NCI-H460 (cell line): ENCODE results near the gene SLC35D2. TPM values are rescaled to one million over a fixed set of nuclear protein-coding genes. Genes with fewer than 3 reads are reported as not detected.

ENCODE experiments used
- DNase-seq: peaks from one replicate; pipeline ENCODE4 v3.0.0-alpha.2; 2016; ENCODE audit warnings: low read depth; ENCODE audit errors: extremely low read depth
- total RNA-seq: library from RNA; depleted of rRNA; stranded (reverse); fragments of >200 nt; shearing (Covaris generic); gene quantifications from 2 replicates; pipeline ENCODE4 v1.2.3, GENCODE V29; 2014; rRNA removed

The SLC35D2 gene
- total RNA-seq, 1 experiment from 2014 or later = 35.1 TPM

GRCh38 chr9:96318921-96319565, 64.5 kb downstream of the SLC35D2 start:
- no peak for DNase-seq

- peak; percentile 43 for DNase-seq
These were observed 66.1 kb downstream of the SLC35D2 start for GRCh38 chr9:96317335-96317980.

- DNase-seq = no peak
These were observed 73.7 kb downstream of the SLC35D2 start for GRCh38 chr9:96309850-96310249.

- peak; percentile 15 for DNase-seq
These were observed 76.6 kb downstream of the SLC35D2 start for GRCh38 chr9:96306958-96307357.

GRCh38 chr9:96305171-96305570, 78.3 kb downstream of the SLC35D2 start:
- no peak for DNase-seq

- DNase-seq = no peak
These were observed 79.3 kb downstream of the SLC35D2 start for GRCh38 chr9:96304230-96304629.

GRCh38 chr9:96302021-96302420, 81.5 kb downstream of the SLC35D2 start, which contains the start of gene HSD17B3:
Gene HSD17B3, minus strand, starts transcription at chr9:96302176. Its CDS starts 72 bp downstream, at chr9:96302104.
- no peak for DNase-seq

- no peak for DNase-seq
These were observed 83.7 kb downstream of the SLC35D2 start for GRCh38 chr9:96299823-96300222.

GRCh38 chr9:96294159-96294545, 89.4 kb downstream of the SLC35D2 start:
- no peak for DNase-seq

- DNase-seq = no peak
These were observed 89.9 kb downstream of the SLC35D2 start for GRCh38 chr9:96293498-96294158.

- DNase-seq = no peak
These were observed 94.1 kb downstream of the SLC35D2 start for GRCh38 chr9:96289392-96289791.

- no peak for DNase-seq
These were observed 101.9 kb downstream of the SLC35D2 start for GRCh38 chr9:96281641-96282040.

- DNase-seq = no peak
These were observed 103.6 kb downstream of the SLC35D2 start for GRCh38 chr9:96279932-96280331.

GRCh38 chr9:96274939-96275338, 108.6 kb downstream of the SLC35D2 start:
- no peak for DNase-seq

Other genes starting within 250 kb of the SLC35D2 start
- gene HSD17B3, start 81.5 kb downstream of the SLC35D2 start, total RNA-seq = 0.84 TPM in 1 of 2 replicates, not detected in the other
- gene ZNF367, start 34.7 kb upstream of the SLC35D2 start, total RNA-seq = 6.2 and 7.4 TPM in 2 replicates
- gene HABP4, start 66.5 kb upstream of the SLC35D2 start, total RNA-seq = 6.1 and 7.2 TPM in 2 replicates
- 16.0 and 17.2 TPM in 2 replicates for gene CDC14B, start 236.1 kb upstream of the SLC35D2 start, total RNA-seq